SK-N-SH treated with all-trans-retinoic acid at 6 μM for 48 hours (cell line): ENCODE measurements around the gene ACBD6.

ENCODE experiments used
- ARNTL ChIP-seq: fragments of 450-650 bp; formaldehyde crosslinking; IDR thresholded peaks from 2 replicates; pipeline ENCODE4 v1.5.0; 2020; ENCODE audit warnings: low read depth, mild to moderate bottlenecking, moderate library complexity, borderline replicate concordance
- CREB5 ChIP-seq: fragments of 250-450 bp; sonication (Bioruptor Pico); IDR thresholded peaks from 2 replicates; pipeline ENCODE4 v1.5.1; 2020; ENCODE audit warnings: low read depth, mild to moderate bottlenecking, moderate library complexity
- GLIS3 ChIP-seq: fragments of 250-450 bp; sonication (Bioruptor Pico); IDR thresholded peaks from 2 replicates; pipeline ENCODE4 v1.5.0; 2020; ENCODE audit warnings: mild to moderate bottlenecking, moderate library complexity
- ISL1 ChIP-seq: fragments of 250-450 bp; sonication (Bioruptor Pico); IDR thresholded peaks from 2 replicates; pipeline ENCODE4 v2.1.2; 2022; ENCODE audit warnings: mild to moderate bottlenecking, moderate library complexity
- OSR1 ChIP-seq: fragments of 250-450 bp; sonication (Bioruptor Pico); IDR thresholded peaks from 2 replicates; pipeline ENCODE4 v1.8.0; 2022; ENCODE audit warnings: moderate library complexity, mild to moderate bottlenecking, inconsistent platforms
- SNAI2 ChIP-seq: fragments of 250-450 bp; sonication (Bioruptor Pico); IDR thresholded peaks from 2 replicates; pipeline ENCODE4 v1.5.0; 2020; ENCODE audit warnings: mild to moderate bottlenecking, moderate library complexity
- TCF4 ChIP-seq: fragments of 250-450 bp; sonication (Bioruptor Pico); IDR thresholded peaks from 2 replicates; pipeline ENCODE4 v1.8.0; 2021; ENCODE audit warnings: mild to moderate bottlenecking, moderate library complexity, borderline replicate concordance
- ZFP3 ChIP-seq: fragments of 250-450 bp; sonication (Bioruptor Pico); IDR thresholded peaks from 2 replicates; pipeline ENCODE4 v1.5.0; 2020; ENCODE audit warnings: mild to moderate bottlenecking, moderate library complexity
- ZFP30 ChIP-seq: fragments of 450-650 bp; formaldehyde crosslinking; IDR thresholded peaks from 2 replicates; pipeline ENCODE4 v1.5.0; 2022; ENCODE audit warnings: mild to moderate bottlenecking, moderate library complexity
- ZNF70 ChIP-seq: fragments of 450-650 bp; formaldehyde crosslinking; IDR thresholded peaks from 2 replicates; pipeline ENCODE4 v1.5.0; 2020; ENCODE audit warnings: mild to moderate bottlenecking, moderate library complexity

- no peak for TF ChIP-seq SNAI2
- TF ChIP-seq GLIS3 (CRISPR knock-in tag), result no peak
- TF ChIP-seq ZFP3 (CRISPR knock-in tag), result no peak
- TF ChIP-seq ZNF70, result no peak
- no peak for TF ChIP-seq CREB5 (CRISPR knock-in tag)
- no peak for TF ChIP-seq ZFP30
- TF ChIP-seq ISL1 (CRISPR knock-in tag), result no peak
- TF ChIP-seq ARNTL (CRISPR knock-in tag), result no peak
- TF ChIP-seq OSR1 (CRISPR knock-in tag), result no peak
- TF ChIP-seq TCF4, result no peak
Measured at GRCh38 chr1:180345148-180345547, 157.2 kb downstream of the ACBD6 start.
